ENCODE measurements around the gene FAF1.

- TF ChIP-seq, protein P1, sequence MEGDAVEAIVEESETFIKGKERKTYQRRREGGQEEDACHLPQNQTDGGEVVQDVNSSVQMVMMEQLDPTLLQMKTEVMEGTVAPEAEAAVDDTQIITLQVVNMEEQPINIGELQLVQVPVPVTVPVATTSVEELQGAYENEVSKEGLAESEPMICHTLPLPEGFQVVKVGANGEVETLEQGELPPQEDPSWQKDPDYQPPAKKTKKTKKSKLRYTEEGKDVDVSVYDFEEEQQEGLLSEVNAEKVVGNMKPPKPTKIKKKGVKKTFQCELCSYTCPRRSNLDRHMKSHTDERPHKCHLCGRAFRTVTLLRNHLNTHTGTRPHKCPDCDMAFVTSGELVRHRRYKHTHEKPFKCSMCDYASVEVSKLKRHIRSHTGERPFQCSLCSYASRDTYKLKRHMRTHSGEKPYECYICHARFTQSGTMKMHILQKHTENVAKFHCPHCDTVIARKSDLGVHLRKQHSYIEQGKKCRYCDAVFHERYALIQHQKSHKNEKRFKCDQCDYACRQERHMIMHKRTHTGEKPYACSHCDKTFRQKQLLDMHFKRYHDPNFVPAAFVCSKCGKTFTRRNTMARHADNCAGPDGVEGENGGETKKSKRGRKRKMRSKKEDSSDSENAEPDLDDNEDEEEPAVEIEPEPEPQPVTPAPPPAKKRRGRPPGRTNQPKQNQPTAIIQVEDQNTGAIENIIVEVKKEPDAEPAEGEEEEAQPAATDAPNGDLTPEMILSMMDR (IDR thresholded peaks at IDR 0.05): no peak
- TF ChIP-seq EP300 (IDR thresholded peaks at IDR 0.05; ENCODE audit: borderline replicate concordance in 1 of 2, low read depth in 1 of 2, low read length in 1 of 2) (no peak), GABPA (IDR thresholded peaks at IDR 0.05; ENCODE audit: low read depth) (no peak), POLR2AphosphoS5 (IDR thresholded peaks at IDR 0.05; ENCODE audit: low read depth, low read length) (no peak), RAD21 (IDR thresholded peaks at IDR 0.05; ENCODE audit: low read length) (no peak), REST (IDR thresholded peaks at IDR 0.05; ENCODE audit: low read depth, low read length) (no peak)
- TF ChIP-seq, protein P2, sequence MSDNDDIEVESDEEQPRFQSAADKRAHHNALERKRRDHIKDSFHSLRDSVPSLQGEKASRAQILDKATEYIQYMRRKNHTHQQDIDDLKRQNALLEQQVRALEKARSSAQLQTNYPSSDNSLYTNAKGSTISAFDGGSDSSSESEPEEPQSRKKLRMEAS (IDR thresholded peaks at IDR 0.05; ENCODE audit: low read depth): no peak
Observed at GRCh38 chr1:50531601-50532000, 428.5 kb downstream of the FAF1 start.
